ENCODE data around the gene LGALS3.

Gene LGALS3

DNA sequence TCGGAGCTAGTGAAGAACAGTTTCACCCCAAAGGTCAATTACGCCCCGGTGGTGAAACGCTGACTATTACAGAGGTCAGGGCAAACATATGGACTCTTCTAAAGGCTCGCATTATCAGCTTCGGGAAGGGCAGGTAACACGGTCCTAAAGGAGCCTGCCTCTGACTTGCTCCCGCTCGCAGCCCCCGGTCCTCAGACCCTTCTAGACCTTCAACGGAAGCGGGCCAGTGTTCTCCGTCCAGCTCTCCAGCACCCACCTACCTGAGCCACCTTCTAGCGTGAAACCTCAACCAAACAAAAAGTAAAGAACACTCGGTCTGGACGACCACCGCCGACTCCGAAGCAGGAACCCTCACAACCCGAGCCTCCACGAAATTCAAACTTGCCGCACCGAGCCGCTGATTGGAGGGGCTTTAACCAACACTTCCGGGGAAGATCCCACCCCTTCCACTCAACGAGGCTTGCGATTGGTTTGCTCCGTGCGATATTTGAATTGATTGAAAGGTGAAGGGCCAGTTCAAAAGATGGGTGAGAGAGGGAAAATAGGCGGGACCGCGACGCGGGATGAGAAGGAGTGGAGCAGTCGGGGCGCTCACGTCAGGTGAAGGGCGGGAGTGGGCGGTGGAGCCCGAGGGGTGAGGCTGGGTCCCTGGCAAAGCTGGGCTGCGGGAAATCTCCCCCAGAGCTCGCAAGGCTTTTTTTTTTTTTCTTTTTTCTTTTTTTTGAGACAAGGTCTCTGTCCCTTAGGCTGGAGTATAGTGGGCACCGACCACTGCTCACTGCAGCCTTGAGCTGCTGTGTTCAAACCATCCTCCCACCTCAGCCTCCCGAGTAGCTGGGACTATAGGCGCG lies 62.4 kb downstream of the LGALS3 start, which contains the start of gene DLGAP5:
TSS of gene DLGAP5 (minus strand) at position 383 of the 851 bp plus-strand sequence. CDS start 2,406 bp downstream, outside the sequence.
- DNase-seq = peak; percentile 98

DNA sequence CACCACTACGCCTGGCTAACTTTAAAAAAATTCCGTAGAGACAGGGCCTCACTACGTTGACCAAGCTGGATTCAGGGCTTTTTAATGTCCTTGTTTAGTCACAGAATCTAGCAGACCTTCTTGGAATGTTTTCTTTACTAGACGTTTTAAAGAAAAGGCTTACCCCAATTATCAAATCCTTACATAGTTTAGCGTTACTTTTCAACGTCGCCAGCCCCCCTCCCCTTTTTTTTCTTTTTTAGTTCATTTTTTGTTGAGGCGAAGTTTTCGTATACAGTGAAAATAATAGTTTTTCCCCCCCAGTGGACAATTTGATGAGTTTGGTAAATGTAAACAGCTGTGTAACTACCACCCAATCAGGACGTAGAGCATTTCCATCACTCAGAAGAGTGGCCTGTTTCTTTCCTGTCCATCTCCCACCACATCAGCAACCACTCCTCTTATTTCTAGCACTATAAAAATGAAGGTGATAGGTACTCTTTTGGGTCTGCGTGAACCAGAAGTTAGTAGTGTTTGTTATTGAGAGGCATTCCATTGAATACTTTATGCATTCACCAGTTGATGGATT lies 63.1 kb downstream of the LGALS3 start:
- no peak for DNase-seq

DNA sequence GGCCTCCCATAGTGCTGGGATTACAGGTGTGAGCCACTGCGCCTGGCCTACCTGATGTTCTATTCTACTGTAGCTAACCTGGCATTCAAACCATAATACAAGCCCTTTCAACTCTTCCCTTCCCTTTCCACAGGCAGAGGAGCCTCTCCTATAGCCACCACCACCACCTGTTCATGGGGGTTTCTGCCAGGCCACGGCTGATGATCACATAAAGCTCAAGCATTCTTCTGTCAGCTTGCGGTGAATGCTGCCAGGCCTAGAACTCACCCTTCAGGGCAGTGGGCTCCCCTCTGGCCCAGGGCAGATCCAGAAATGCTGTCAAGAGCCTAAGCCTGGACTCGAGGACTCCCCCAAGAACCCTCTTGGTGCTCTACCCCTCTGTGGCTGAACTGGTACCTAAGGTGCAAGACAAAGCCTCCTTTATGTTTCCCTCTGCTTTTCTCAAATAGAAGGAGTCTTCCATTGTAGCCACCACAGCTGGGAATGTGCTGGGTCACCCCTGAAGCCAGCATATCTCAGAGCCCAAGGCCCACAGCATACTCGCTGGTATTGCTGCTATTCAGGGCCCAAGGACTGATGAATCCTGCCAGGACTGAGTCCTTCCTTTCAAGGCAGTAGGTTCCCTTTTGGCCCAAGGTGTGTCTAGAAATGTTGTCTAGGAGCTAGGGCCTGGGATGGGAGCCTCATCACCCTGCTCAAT lies 65.8 kb downstream of the LGALS3 start:
- no peak for DNase-seq
